GM18505 (cell line): ENCODE measurements around the gene CHRNA10.

Experiments
- ATAC-seq: cut with Tn5 transposase; IDR thresholded peaks from one replicate; pipeline ENCODE4 v1.9.1; 2021; ENCODE audit not compliant: unreplicated experiment
- POLR2A ChIP-seq: IDR thresholded peaks from 4 replicates; pipeline ENCODE4 v1.6.1; 2011; ENCODE audit warnings: borderline replicate concordance; ENCODE audit not compliant: insufficient read depth, insufficient read length; ENCODE audit errors: extremely low read depth

CHRNA10 gene

GRCh38 chr11:3679077-3679476 is 7.9 kb upstream of the CHRNA10 start:
- TF ChIP-seq POLR2A = no peak
- no peak for ATAC-seq

GRCh38 chr11:3675971-3676370 is 4.8 kb upstream of the CHRNA10 start:
- no peak for ATAC-seq
- TF ChIP-seq POLR2A = no peak

GRCh38 chr11:3674189-3674588 is 3.0 kb upstream of the CHRNA10 start:
- TF ChIP-seq POLR2A = no peak
- ATAC-seq = no peak

- no peak for TF ChIP-seq POLR2A
- no peak for ATAC-seq
These were observed 1.4 kb downstream of the CHRNA10 start for GRCh38 chr11:3669742-3670183.

- no peak for TF ChIP-seq POLR2A
These were observed 2.1 kb downstream of the CHRNA10 start for GRCh38 chr11:3669128-3669527.

GRCh38 chr11:3667149-3668035 is 3.8 kb downstream of the CHRNA10 start:
- no peak for TF ChIP-seq POLR2A
- no peak for ATAC-seq

More at GRCh38 chr11:3669128-3669527, 2.1 kb downstream of the CHRNA10 start:
- ATAC-seq = no peak

- ATAC-seq = no peak
- TF ChIP-seq POLR2A = no peak
These were observed 5.1 kb downstream of the CHRNA10 start for GRCh38 chr11:3666023-3666530.

GRCh38 chr11:3665336-3666022 is 5.7 kb downstream of the CHRNA10 start:
- TF ChIP-seq POLR2A = no peak
- no peak for ATAC-seq

GRCh38 chr11:3664032-3664630 is 7.1 kb downstream of the CHRNA10 start:
- no peak for TF ChIP-seq POLR2A
- no peak for ATAC-seq

GRCh38 chr11:3662856-3663255 is 8.3 kb downstream of the CHRNA10 start:
- no peak for ATAC-seq
- TF ChIP-seq POLR2A = no peak

GRCh38 chr11:3660960-3661359 is 10.2 kb downstream of the CHRNA10 start:
- ATAC-seq = no peak
- no peak for TF ChIP-seq POLR2A

- ATAC-seq = no peak
- TF ChIP-seq POLR2A = no peak
These were observed 11.3 kb downstream of the CHRNA10 start for GRCh38 chr11:3659595-3660515.
